Type B pancreatic cell (in vitro differentiated cells): ENCODE results near the gene ARHGEF25. TPM values are rescaled to one million over a fixed set of nuclear protein-coding genes. Genes with fewer than 3 reads are reported as not detected.

Experiments
- DNase-seq: peaks from one replicate; pipeline ENCODE4 v3.0.0; 2021; ENCODE audit warnings: mixed read lengths; ENCODE audit not compliant: unreplicated experiment; ENCODE audit errors: extremely low spot score
- H3K27ac Mint-ChIP-seq: 2 replicates; pipeline ENCODE4 v1.8.0; 2021; ENCODE audit warnings: mild to moderate bottlenecking, mixed read lengths
- H3K27me3 Mint-ChIP-seq: 2 replicates; pipeline ENCODE4 v1.8.0; 2021; ENCODE audit warnings: mixed read lengths
- H3K36me3 Mint-ChIP-seq: 2 replicates; pipeline ENCODE4 v1.8.0; 2021; ENCODE audit warnings: mixed read lengths
- H3K4me1 Mint-ChIP-seq: one replicate; pipeline ENCODE4 v1.8.0; 2021; ENCODE audit warnings: mixed read lengths; ENCODE audit not compliant: unreplicated experiment
- H3K4me3 Mint-ChIP-seq: 2 replicates; pipeline ENCODE4 v1.8.0; 2021; ENCODE audit warnings: mild to moderate bottlenecking, mixed read lengths
- H3K9me3 Mint-ChIP-seq: 2 replicates; pipeline ENCODE4 v1.8.0; 2021; ENCODE audit warnings: mixed read lengths
- CTCF ChIP-seq: fragments of 200-600 bp; sonication (generic); conservative IDR thresholded peaks from 2 replicates; pipeline ENCODE4 v1.5.0; 2021; ENCODE audit warnings: antibody characterized with exemption, mild to moderate bottlenecking
- total RNA-seq: library from RNA; stranded (reverse); gene quantifications from 2 replicates; pipeline ENCODE4 v1.2.1, GENCODE V29; 2021; ENCODE audit warnings: low replicate concordance

The ARHGEF25 gene
- total RNA-seq, 1 donor from 2014 or later = 34.6 TPM

GRCh38 chr12:57571926-57572762, 39.1 kb upstream of the ARHGEF25 start:
- no peaks in the 10 kb centered on the region for H3K36me3 Mint-ChIP-seq
- H3K9me3 Mint-ChIP-seq = no peaks in the 10 kb centered on the region
- H3K4me3 Mint-ChIP-seq = no peak overlapping the region
- H3K27me3 Mint-ChIP-seq = peaks cover 10% of the 10 kb centered on the region
- DNase-seq = no peak
- no peak overlapping the region for H3K27ac Mint-ChIP-seq
- no peak for TF ChIP-seq CTCF
- no peaks in the 10 kb centered on the region for H3K4me1 Mint-ChIP-seq

GRCh38 chr12:57574795-57575194, 36.4 kb upstream of the ARHGEF25 start:
- no peaks in the 10 kb centered on the region for H3K9me3 Mint-ChIP-seq

GRCh38 chr12:57575771-57576612, 35.2 kb upstream of the ARHGEF25 start:
- H3K36me3 Mint-ChIP-seq = no peaks in the 10 kb centered on the region
- H3K4me1 Mint-ChIP-seq = no peaks in the 10 kb centered on the region
- TF ChIP-seq CTCF = no peak
- no peaks in the 10 kb centered on the region for H3K9me3 Mint-ChIP-seq
- no peak overlapping the region for H3K27ac Mint-ChIP-seq
- DNase-seq = no peak
- no peak overlapping the region for H3K4me3 Mint-ChIP-seq
- peaks cover 10% of the 10 kb centered on the region for H3K27me3 Mint-ChIP-seq

More at GRCh38 chr12:57574795-57575194, 36.4 kb upstream of the ARHGEF25 start:
- no peak for DNase-seq
- H3K4me3 Mint-ChIP-seq = no peak overlapping the region
- no peak overlapping the region for H3K27ac Mint-ChIP-seq
- peaks cover 10% of the 10 kb centered on the region for H3K27me3 Mint-ChIP-seq
- no peaks in the 10 kb centered on the region for H3K4me1 Mint-ChIP-seq
- H3K36me3 Mint-ChIP-seq = no peaks in the 10 kb centered on the region
- no peak for TF ChIP-seq CTCF

- Mint-ChIP-seq H3K4me3 (no peak overlapping the region), H3K36me3 (no peaks in the 10 kb centered on the region), H3K27ac (no peak overlapping the region), H3K9me3 (no peaks in the 10 kb centered on the region), H3K27me3 (peaks cover 10% of the 10 kb centered on the region), H3K4me1 (no peaks in the 10 kb centered on the region)
- no peak for DNase-seq
- no peak for TF ChIP-seq CTCF
These were observed 34.5 kb upstream of the ARHGEF25 start for GRCh38 chr12:57576613-57577160.

GRCh38 chr12:57577981-57578758, 33.1 kb upstream of the ARHGEF25 start:
- peaks cover under 1% of the 10 kb centered on the region for H3K4me1 Mint-ChIP-seq
- no peaks in the 10 kb centered on the region for H3K9me3 Mint-ChIP-seq
- no peaks in the 10 kb centered on the region for H3K36me3 Mint-ChIP-seq
- H3K4me3 Mint-ChIP-seq = no peak overlapping the region
- no peak for TF ChIP-seq CTCF
- no peak overlapping the region for H3K27ac Mint-ChIP-seq
- no peak for DNase-seq
- peaks cover 12% of the 10 kb centered on the region for H3K27me3 Mint-ChIP-seq
